K562 (cell line): ENCODE data around the gene DIP2B. TPM values are rescaled to one million over a fixed set of nuclear protein-coding genes. Genes with fewer than 3 reads are reported as not detected.

Experiments used
- CREM ChIP-seq: IDR thresholded peaks from 2 replicates; pipeline ENCODE4 v1.6.1; 2014; ENCODE audit warnings: antibody characterized with exemption, low read depth
- HDAC3 ChIP-seq: fragments of 450-650 bp; IDR thresholded peaks from 2 replicates; pipeline ENCODE4 v1.6.1; 2018; ENCODE audit warnings: borderline replicate concordance, mild to moderate bottlenecking, moderate library complexity; ENCODE audit not compliant: partially characterized antibody
- JUND ChIP-seq, 2 experiments: IDR thresholded peaks; 2 replicates in 1 of 2; 3 replicates in 1 of 2; pipeline ENCODE4 v1.6.1; 2011; ENCODE audit warnings: borderline replicate concordance in 2 of 2, low read depth in 2 of 2, low read length in 2 of 2, improper control_type of control experiment in 1 of 2, missing biosample characterization in 1 of 2, missing genetic modification characterization in 1 of 2, missing genetic modification reagents in 1 of 2
- MCM3 ChIP-seq: fragments of 450-650 bp; IDR thresholded peaks from 2 replicates; pipeline ENCODE4 v1.6.1; 2016
- MTA1 ChIP-seq: fragments of 450-650 bp; IDR thresholded peaks from 2 replicates; pipeline ENCODE4 v1.6.1; 2017; ENCODE audit warnings: borderline replicate concordance
- MTF1 ChIP-seq: fragments of 250-450 bp; sonication (Bioruptor Pico); IDR thresholded peaks from 2 replicates; pipeline ENCODE4 v1.9.0; 2021; ENCODE audit warnings: moderate library complexity, mild to moderate bottlenecking, inconsistent platforms, borderline replicate concordance
- SMARCA5 ChIP-seq: fragments of 450-650 bp; IDR thresholded peaks from 2 replicates; pipeline ENCODE4 v1.6.1; 2016
- TBP ChIP-seq: optimal IDR thresholded peaks from 2 replicates; pipeline ENCODE3; 2011; ENCODE audit warnings: low read depth, low read length, improper control_type of control experiment
- ZNF140 ChIP-seq: fragments of 250-450 bp; sonication (Bioruptor Pico); IDR thresholded peaks from 2 replicates; pipeline ENCODE4 v1.8.0; 2021; ENCODE audit warnings: moderate library complexity, mild to moderate bottlenecking, inconsistent platforms
- ZNF318 ChIP-seq, 2 experiments: fragments of 450-650 bp; IDR thresholded peaks; 2 replicates each; pipeline ENCODE4 v1.6.1; 2016; ENCODE audit warnings: mild to moderate bottlenecking in 2 of 2, borderline replicate concordance in 1 of 2, low read depth in 1 of 2, moderate library complexity in 1 of 2
- ZNF354B ChIP-seq: fragments of 250-450 bp; sonication (Bioruptor Pico); IDR thresholded peaks from 2 replicates; pipeline ENCODE4 v1.4.0; 2020
- polyA plus RNA-seq, 8 experiments: library from polyadenylated mRNA; depleted of rRNA in 4 of 8; stranded (reverse) in 5 of 8; unstranded in 3 of 8; fragments of >200 nt; fragmentation: Nextera tagmentation in 2 of 8; fragmentation: Illumina TruSeq in 1 of 8; extraction: Ambion mirVana in 2 of 8; extraction: Trizol in 1 of 8; gene quantifications; 2 replicates each; pipeline versions ENCODE4 v1.2.1 to v1.2.3, GENCODE V29; 2011 to 2014; ENCODE audit warnings: inconsistent platforms in 1 of 8, missing spikeins in 1 of 8
- total RNA-seq, 7 experiments: library from RNA; depleted of rRNA in 6 of 7; stranded (reverse); fragments of >200 nt in 6 of 7; fragmentation: Illumina TruSeq in 2 of 7; extraction: Trizol in 2 of 7; gene quantifications; 2 replicates each; pipeline versions ENCODE4 v1.2.1 to v1.2.3, GENCODE V29; 2011 to 2021; ENCODE audit warnings: low replicate concordance in 1 of 7
- TF ChIP-seq, protein P1 (sequence below): sonication (generic); formaldehyde crosslinking; IDR thresholded peaks from 2 replicates; pipeline ENCODE4 v1.5.0; 2020; ENCODE audit warnings: missing genetic modification reagents
- TF ChIP-seq, protein P2 (sequence below): fragments of 450-650 bp; IDR thresholded peaks from 2 replicates; pipeline ENCODE4 v1.6.1; 2017; ENCODE audit warnings: antibody characterized with exemption, mild to moderate bottlenecking

DIP2B gene
- total and polyA plus RNA-seq, 9 of the 15 experiments (the other 6 are each of a cell fraction or from before 2014, with no cell fraction given): 4.6 to 26.1 (median 18.8) TPM

DNA sequence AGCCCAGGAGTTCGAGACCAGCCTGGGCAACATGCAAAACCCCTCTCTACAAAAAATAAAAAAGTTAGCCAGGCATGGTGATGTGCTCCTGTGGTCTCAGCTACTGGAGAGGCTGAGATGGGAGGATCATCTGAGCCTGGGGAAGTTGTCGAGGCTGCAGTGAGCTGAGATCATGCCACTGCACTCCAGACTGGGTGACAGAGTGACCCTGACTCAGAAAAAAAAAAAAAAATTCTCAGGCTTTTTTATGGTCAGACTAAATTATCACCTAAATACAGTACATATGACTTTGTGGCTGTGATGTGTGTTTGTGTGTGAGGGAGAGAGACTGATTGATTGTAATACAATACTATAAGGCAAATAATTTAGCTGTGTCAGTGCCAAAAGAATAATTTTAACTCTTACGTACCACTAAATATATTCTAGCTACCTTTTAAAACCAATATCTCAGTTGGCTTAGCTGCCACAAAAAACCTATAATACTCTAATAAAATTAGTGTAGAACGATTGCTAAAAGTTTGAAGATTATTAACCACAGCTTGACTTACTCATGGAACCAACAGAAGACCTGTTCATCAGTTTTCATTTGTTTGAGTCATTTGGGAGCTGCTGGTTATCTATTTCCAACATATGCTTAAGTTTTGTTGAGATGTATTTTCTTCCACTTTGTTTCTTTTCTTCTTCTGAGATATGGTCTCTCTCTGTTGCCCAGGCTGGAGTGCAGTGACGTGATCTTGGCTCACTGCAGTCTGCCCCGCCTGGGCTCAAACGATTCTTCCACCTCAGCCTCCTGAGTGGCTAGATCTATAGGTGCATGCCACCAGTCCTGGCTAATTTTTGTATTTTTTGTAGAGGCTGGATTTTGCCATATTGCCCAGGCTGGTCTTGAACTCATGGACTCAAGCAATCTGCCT, 58.0 kb downstream of the DIP2B start (continued):
- TF ChIP-seq ZNF318 (IDR thresholded peaks at IDR 0.05; ENCODE audit: borderline replicate concordance in 1 of 2, low read depth in 1 of 2) (no peak), MTF1 (no peak), TBP (no peak), ZNF354B (CRISPR knock-in tag) (no peak), HDAC3 (peak; percentile 51), ZNF140 (no peak), SMARCA5 (peak; percentile 85; the same call in 1 of the 2 replicates), MTA1 (peak; percentile 59; the same call in 1 of the 2 replicates), CREM (peak; percentile 86), JUND (IDR thresholded peaks at IDR 0.05; ENCODE audit: borderline replicate concordance, low read depth, low read length) (peak; percentile 86), JUND (tag; IDR thresholded peaks at IDR 0.05; ENCODE audit: borderline replicate concordance, low read depth, low read length) (peak; percentile 78; the same call in 2 of the 3 replicates), MCM3 (no peak)
- TF ChIP-seq, protein P1, sequence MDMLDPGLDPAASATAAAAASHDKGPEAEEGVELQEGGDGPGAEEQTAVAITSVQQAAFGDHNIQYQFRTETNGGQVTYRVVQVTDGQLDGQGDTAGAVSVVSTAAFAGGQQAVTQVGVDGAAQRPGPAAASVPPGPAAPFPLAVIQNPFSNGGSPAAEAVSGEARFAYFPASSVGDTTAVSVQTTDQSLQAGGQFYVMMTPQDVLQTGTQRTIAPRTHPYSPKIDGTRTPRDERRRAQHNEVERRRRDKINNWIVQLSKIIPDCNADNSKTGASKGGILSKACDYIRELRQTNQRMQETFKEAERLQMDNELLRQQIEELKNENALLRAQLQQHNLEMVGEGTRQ: no peak
- TF ChIP-seq, protein P2, sequence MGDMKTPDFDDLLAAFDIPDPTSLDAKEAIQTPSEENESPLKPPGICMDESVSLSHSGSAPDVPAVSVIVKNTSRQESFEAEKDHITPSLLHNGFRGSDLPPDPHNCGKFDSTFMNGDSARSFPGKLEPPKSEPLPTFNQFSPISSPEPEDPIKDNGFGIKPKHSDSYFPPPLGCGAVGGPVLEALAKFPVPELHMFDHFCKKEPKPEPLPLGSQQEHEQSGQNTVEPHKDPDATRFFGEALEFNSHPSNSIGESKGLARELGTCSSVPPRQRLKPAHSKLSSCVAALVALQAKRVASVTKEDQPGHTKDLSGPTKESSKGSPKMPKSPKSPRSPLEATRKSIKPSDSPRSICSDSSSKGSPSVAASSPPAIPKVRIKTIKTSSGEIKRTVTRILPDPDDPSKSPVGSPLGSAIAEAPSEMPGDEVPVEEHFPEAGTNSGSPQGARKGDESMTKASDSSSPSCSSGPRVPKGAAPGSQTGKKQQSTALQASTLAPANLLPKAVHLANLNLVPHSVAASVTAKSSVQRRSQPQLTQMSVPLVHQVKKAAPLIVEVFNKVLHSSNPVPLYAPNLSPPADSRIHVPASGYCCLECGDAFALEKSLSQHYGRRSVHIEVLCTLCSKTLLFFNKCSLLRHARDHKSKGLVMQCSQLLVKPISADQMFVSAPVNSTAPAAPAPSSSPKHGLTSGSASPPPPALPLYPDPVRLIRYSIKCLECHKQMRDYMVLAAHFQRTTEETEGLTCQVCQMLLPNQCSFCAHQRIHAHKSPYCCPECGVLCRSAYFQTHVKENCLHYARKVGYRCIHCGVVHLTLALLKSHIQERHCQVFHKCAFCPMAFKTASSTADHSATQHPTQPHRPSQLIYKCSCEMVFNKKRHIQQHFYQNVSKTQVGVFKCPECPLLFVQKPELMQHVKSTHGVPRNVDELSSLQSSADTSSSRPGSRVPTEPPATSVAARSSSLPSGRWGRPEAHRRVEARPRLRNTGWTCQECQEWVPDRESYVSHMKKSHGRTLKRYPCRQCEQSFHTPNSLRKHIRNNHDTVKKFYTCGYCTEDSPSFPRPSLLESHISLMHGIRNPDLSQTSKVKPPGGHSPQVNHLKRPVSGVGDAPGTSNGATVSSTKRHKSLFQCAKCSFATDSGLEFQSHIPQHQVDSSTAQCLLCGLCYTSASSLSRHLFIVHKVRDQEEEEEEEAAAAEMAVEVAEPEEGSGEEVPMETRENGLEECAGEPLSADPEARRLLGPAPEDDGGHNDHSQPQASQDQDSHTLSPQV: peak; percentile 29; the same call in 1 of the 2 replicates
